ENCODE measurements around the gene CRACR2A. TPM values are rescaled to one million over a fixed set of nuclear protein-coding genes. Genes with fewer than 3 reads are reported as not detected.

CRACR2A gene
- total RNA-seq, 1 donor from 2014 or later = 6.2 TPM

DNA sequence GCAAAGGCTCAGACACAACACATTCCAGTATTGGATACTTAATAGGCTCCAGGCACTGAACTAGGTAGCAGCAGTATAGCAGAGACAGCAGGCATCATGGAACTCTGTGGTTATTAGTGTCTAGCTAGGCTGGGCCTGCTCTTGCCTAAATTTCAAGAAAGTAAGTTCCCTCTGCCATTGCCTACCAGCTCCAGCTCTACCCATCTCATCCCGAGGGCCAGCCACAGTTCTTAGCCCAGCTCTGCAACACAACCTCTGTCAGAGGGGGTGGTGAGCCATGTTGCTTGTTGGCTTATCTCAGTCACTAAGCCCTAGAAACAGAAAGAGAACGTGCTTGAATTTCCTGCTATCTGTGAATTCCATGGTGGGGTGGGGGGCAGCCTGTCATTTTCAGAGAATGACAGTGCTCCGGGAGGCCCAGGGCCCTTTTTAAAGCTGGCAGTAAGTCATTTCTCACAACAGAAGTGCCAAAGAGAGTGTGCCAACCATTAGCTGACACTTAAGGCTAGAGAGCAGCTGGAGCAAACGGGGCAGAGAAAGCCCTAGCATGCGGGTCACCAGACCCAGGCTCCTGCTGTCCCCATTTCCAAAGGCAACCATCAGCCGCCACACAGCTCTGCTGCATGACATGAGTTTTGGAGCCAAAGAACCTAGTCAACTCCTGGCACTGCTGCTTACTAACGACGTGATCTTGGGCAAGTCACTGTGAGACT, 156.1 kb downstream of the CRACR2A start:
- H3K4me3 ChIP-seq (ENCODE audit: low read depth, low read length) = no peak overlapping the region
- no peaks in the 10 kb centered on the region for H3K27me3 ChIP-seq (ENCODE audit: control insufficient read depth, insufficient read depth, low read length)
- TF ChIP-seq, protein P1, sequence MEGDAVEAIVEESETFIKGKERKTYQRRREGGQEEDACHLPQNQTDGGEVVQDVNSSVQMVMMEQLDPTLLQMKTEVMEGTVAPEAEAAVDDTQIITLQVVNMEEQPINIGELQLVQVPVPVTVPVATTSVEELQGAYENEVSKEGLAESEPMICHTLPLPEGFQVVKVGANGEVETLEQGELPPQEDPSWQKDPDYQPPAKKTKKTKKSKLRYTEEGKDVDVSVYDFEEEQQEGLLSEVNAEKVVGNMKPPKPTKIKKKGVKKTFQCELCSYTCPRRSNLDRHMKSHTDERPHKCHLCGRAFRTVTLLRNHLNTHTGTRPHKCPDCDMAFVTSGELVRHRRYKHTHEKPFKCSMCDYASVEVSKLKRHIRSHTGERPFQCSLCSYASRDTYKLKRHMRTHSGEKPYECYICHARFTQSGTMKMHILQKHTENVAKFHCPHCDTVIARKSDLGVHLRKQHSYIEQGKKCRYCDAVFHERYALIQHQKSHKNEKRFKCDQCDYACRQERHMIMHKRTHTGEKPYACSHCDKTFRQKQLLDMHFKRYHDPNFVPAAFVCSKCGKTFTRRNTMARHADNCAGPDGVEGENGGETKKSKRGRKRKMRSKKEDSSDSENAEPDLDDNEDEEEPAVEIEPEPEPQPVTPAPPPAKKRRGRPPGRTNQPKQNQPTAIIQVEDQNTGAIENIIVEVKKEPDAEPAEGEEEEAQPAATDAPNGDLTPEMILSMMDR (IDR thresholded peaks at IDR 0.05; ENCODE audit: insufficient read depth, low read length, poor library complexity, severe bottlenecking) = no peak
- H3K36me3 ChIP-seq (ENCODE audit: control insufficient read depth, insufficient read depth, low read length) = no peaks in the 10 kb centered on the region
- no peak for DNase-seq (ENCODE audit: low read depth)

DNA sequence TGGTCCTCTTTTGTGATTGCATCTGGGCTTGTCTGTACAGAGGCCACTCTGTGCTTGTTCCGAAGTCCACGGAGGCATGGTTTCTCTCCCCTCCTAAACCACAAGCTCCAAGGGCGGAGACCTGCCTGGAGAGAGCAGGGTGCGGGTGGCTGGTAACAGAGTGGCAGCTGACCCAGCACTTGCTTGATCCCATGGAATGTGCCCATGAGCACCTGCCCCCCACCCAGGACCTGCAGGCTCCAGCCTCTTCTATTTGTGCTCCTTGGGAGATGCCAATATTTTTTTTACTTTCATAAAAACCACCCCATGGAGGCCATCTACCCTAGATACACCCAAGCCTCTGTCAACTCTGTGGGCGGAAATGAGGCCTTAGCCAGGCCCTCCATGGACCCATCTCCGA, 157.2 kb downstream of the CRACR2A start:
- no peaks in the 10 kb centered on the region for H3K27me3 ChIP-seq (ENCODE audit: control insufficient read depth, insufficient read depth, low read length)
- no peaks in the 10 kb centered on the region for H3K36me3 ChIP-seq (ENCODE audit: control insufficient read depth, insufficient read depth, low read length)
- TF ChIP-seq, protein P1 (IDR thresholded peaks at IDR 0.05; ENCODE audit: insufficient read depth, low read length, poor library complexity, severe bottlenecking) = no peak
- H3K4me3 ChIP-seq (ENCODE audit: low read depth, low read length) = no peak overlapping the region
- DNase-seq (ENCODE audit: low read depth) = no peak

DNA sequence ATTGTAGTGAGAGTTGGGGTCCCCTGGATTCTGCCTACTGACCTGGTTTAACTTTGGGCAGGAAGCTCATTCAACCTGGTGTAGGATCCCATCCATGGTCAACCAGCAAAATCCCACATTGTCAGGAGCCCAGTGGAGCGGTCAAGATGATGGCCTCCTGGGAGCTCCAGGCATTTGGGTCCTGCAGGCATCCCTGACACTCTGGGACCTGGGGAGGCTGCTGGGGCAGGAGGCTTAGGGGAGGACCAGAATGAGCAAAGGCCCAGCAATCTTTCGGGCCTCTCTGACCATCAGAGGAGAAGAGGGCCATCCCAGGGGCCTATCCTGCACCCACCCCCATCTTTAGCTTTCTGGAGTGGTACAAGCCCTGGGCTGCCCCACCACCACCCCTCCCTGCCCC, 157.9 kb downstream of the CRACR2A start:
- H3K36me3 ChIP-seq (ENCODE audit: control insufficient read depth, insufficient read depth, low read length) = no peaks in the 10 kb centered on the region
- H3K27me3 ChIP-seq (ENCODE audit: control insufficient read depth, insufficient read depth, low read length) = no peaks in the 10 kb centered on the region
- no peak overlapping the region for H3K4me3 ChIP-seq (ENCODE audit: low read depth, low read length)
- DNase-seq (ENCODE audit: low read depth) = no peak
- TF ChIP-seq, protein P1 (IDR thresholded peaks at IDR 0.05; ENCODE audit: insufficient read depth, low read length, poor library complexity, severe bottlenecking) = no peak

DNA sequence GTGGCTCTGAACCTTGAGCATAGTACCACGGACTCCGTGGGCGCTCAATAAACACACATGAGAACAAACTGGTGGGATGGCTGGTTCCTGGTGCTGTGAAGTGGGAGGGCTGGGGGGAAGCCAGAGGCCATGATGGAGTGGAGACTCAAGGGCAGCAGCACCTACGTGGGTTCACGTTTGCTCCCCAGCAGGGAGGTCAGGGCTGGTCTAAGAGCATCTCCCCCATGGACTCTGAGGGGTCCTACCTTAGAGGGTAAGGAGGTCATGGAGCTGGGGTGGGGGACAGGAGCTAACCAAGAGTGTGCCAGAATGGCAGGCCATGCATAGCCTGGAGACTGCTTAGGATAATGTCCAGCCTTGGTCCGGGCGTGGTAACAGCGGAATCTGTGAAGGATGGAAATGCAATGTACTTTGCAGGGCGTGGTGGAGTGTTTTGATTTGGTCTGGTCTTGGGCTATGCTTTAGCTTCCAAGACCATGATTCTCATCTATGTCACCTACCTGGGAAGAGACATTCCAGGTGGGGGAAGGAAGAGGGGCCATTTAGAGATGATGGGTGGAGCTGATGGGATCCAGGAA, 158.9 kb downstream of the CRACR2A start:
- H3K36me3 ChIP-seq (ENCODE audit: control insufficient read depth, insufficient read depth, low read length) = no peaks in the 10 kb centered on the region
- TF ChIP-seq, protein P1 (IDR thresholded peaks at IDR 0.05; ENCODE audit: insufficient read depth, low read length, poor library complexity, severe bottlenecking) = no peak
- no peaks in the 10 kb centered on the region for H3K27me3 ChIP-seq (ENCODE audit: control insufficient read depth, insufficient read depth, low read length)
- no peak for DNase-seq (ENCODE audit: low read depth)
- no peak overlapping the region for H3K4me3 ChIP-seq (ENCODE audit: low read depth, low read length)

DNA sequence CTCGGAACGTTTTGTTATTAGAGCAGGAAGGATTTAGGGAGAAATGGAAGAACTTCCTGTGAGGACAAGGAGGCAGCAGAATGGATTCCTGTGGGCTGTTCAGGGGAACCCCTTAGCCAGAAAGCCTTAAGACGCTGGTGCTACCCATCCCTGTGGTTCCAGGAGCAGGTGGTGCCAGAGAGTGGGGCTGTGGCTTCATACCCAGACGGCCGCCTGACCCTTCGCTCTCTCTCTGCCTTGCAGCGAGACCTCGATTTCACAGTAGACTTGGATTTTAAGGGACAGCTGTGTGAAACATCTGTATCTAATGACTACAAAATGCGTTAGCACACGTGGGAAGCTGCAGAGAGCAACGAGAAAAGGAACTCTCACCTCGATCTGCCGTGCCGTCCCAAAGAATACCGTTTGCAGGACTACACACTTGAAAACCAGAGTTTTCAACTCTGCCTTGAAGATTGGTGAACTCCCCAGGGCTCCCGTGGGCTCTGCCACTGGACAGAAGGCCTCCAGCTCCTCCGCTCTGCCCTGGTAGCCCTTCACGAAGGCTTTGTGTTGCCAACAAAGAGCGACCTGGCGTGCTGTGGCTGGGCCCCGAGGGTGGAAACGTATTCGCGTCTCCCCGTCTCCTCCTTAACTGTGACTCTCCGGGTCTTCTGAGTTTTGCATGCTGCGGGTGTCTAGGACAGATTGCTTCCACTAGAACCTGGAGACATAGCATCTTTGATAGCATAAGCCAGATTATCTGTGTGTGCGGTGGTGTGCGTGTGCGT, 159.9 kb downstream of the CRACR2A start:
- Histone ChIP-seq H3K4me3 (ENCODE audit: low read depth, low read length) (no peak overlapping the region), H3K27me3 (ENCODE audit: control insufficient read depth, insufficient read depth, low read length) (no peaks in the 10 kb centered on the region), H3K36me3 (ENCODE audit: control insufficient read depth, insufficient read depth, low read length) (no peaks in the 10 kb centered on the region)
- DNase-seq (ENCODE audit: low read depth) = no peak
- TF ChIP-seq, protein P1 (IDR thresholded peaks at IDR 0.05; ENCODE audit: insufficient read depth, low read length, poor library complexity, severe bottlenecking) = no peak
